Chondrocyte (in vitro differentiated cells): ENCODE data around the gene SHLD2. TPM values are rescaled to one million over a fixed set of nuclear protein-coding genes. Genes with fewer than 3 reads are reported as not detected.
"Not testable (repeated sequence)": the region's sequence is repeated elsewhere in the genome, so short reads cannot be mapped to it uniquely, and the experiment has no call there.

Source experiments
- DNase-seq: peaks from one replicate; pipeline ENCODE4 v3.0.0; 2021; ENCODE audit warnings: mixed read lengths, low spot score
- H3K27ac Mint-ChIP-seq: one replicate; pipeline ENCODE4 v1.8.0; 2021; ENCODE audit warnings: mild to moderate bottlenecking, moderate library complexity, mixed read lengths; ENCODE audit not compliant: unreplicated experiment
- H3K27me3 Mint-ChIP-seq: 2 replicates; pipeline ENCODE4 v1.8.0; 2021; ENCODE audit warnings: low read depth, mixed read lengths
- H3K36me3 Mint-ChIP-seq: 2 replicates; pipeline ENCODE4 v1.8.0; 2021; ENCODE audit warnings: low read depth, mixed read lengths
- H3K4me1 Mint-ChIP-seq: 2 replicates; pipeline ENCODE4 v1.8.0; 2021; ENCODE audit warnings: low read depth, mild to moderate bottlenecking, mixed read lengths
- H3K4me3 Mint-ChIP-seq: one replicate; pipeline ENCODE4 v1.8.0; 2021; ENCODE audit warnings: mild to moderate bottlenecking, moderate library complexity, mixed read lengths; ENCODE audit not compliant: unreplicated experiment
- H3K9me3 Mint-ChIP-seq: 2 replicates; pipeline ENCODE4 v1.8.0; 2021; ENCODE audit warnings: low read depth, mixed read lengths
- CTCF ChIP-seq: fragments of 200-600 bp; sonication (generic); IDR thresholded peaks from 2 replicates; pipeline ENCODE4 v1.5.0; 2021; ENCODE audit warnings: antibody characterized with exemption, mild to moderate bottlenecking, moderate library complexity
- total RNA-seq: library from RNA; stranded (reverse); gene quantifications from 3 replicates; pipeline ENCODE4 v1.2.1, GENCODE V29; 2021

Gene SHLD2
- total RNA-seq, 1 donor from 2014 or later, result 29.2 TPM

- H3K27ac Mint-ChIP-seq, H3K27me3 Mint-ChIP-seq, H3K4me3 Mint-ChIP-seq, H3K36me3 Mint-ChIP-seq, H3K4me1 Mint-ChIP-seq, DNase-seq, H3K9me3 Mint-ChIP-seq: not testable (repeated sequence)
These were observed 50.6 kb downstream of the SHLD2 start for GRCh38 chr10:87145598-87145997.

GRCh38 chr10:87149020-87149609 lies 54.1 kb downstream of the SHLD2 start:
- H3K27me3 Mint-ChIP-seq, H3K4me3 Mint-ChIP-seq, H3K9me3 Mint-ChIP-seq, H3K4me1 Mint-ChIP-seq, H3K36me3 Mint-ChIP-seq, DNase-seq: not testable (repeated sequence)
- H3K27ac Mint-ChIP-seq, result peak overlapping the region; percentile 32
- peak; percentile 71 for TF ChIP-seq CTCF

- not testable (repeated sequence) for H3K27me3 Mint-ChIP-seq, H3K9me3 Mint-ChIP-seq, DNase-seq, H3K27ac Mint-ChIP-seq, H3K4me3 Mint-ChIP-seq, H3K4me1 Mint-ChIP-seq, H3K36me3 Mint-ChIP-seq
These were observed 56.5 kb downstream of the SHLD2 start for GRCh38 chr10:87151516-87151915.

GRCh38 chr10:87156841-87157240 lies 61.8 kb downstream of the SHLD2 start:
- H3K4me3 Mint-ChIP-seq, DNase-seq, H3K27me3 Mint-ChIP-seq, H3K9me3 Mint-ChIP-seq, H3K36me3 Mint-ChIP-seq: not testable (repeated sequence)
- H3K4me1 Mint-ChIP-seq, result peaks cover 21% of the 10 kb centered on the region
- peak overlapping the region; percentile 41 for H3K27ac Mint-ChIP-seq

GRCh38 chr10:87157821-87158220 lies 62.8 kb downstream of the SHLD2 start:
- H3K4me3 Mint-ChIP-seq, H3K9me3 Mint-ChIP-seq, H3K36me3 Mint-ChIP-seq, H3K27me3 Mint-ChIP-seq, DNase-seq: not testable (repeated sequence)
- peak overlapping the region; percentile 49 for H3K27ac Mint-ChIP-seq
- H3K4me1 Mint-ChIP-seq, result peaks cover 23% of the 10 kb centered on the region

- H3K27me3 Mint-ChIP-seq, H3K36me3 Mint-ChIP-seq, H3K27ac Mint-ChIP-seq, H3K9me3 Mint-ChIP-seq, H3K4me3 Mint-ChIP-seq, DNase-seq: not testable (repeated sequence)
- TF ChIP-seq CTCF, result peak; percentile 22
- H3K4me1 Mint-ChIP-seq, result peaks cover 20% of the 10 kb centered on the region
These were observed 67.8 kb downstream of the SHLD2 start for GRCh38 chr10:87162703-87163293.

- not testable (repeated sequence) for H3K27me3 Mint-ChIP-seq, H3K36me3 Mint-ChIP-seq, H3K9me3 Mint-ChIP-seq, H3K4me3 Mint-ChIP-seq, H3K27ac Mint-ChIP-seq, DNase-seq
- peaks cover 14% of the 10 kb centered on the region for H3K4me1 Mint-ChIP-seq
These were observed 68.4 kb downstream of the SHLD2 start for GRCh38 chr10:87163414-87163813.

GRCh38 chr10:87169857-87170256 lies 74.9 kb downstream of the SHLD2 start:
- H3K36me3 Mint-ChIP-seq, H3K27me3 Mint-ChIP-seq, H3K4me1 Mint-ChIP-seq, DNase-seq, H3K4me3 Mint-ChIP-seq, H3K9me3 Mint-ChIP-seq, H3K27ac Mint-ChIP-seq: not testable (repeated sequence)

GRCh38 chr10:87170705-87171104 lies 75.7 kb downstream of the SHLD2 start:
- H3K27me3 Mint-ChIP-seq, H3K4me3 Mint-ChIP-seq, H3K9me3 Mint-ChIP-seq, H3K4me1 Mint-ChIP-seq, H3K36me3 Mint-ChIP-seq, DNase-seq, H3K27ac Mint-ChIP-seq: not testable (repeated sequence)

GRCh38 chr10:87171670-87172069 lies 76.7 kb downstream of the SHLD2 start:
- not testable (repeated sequence) for H3K36me3 Mint-ChIP-seq, H3K4me3 Mint-ChIP-seq, H3K27ac Mint-ChIP-seq, H3K9me3 Mint-ChIP-seq, H3K27me3 Mint-ChIP-seq, H3K4me1 Mint-ChIP-seq, DNase-seq

GRCh38 chr10:87172178-87172577 lies 77.2 kb downstream of the SHLD2 start:
- H3K4me3 Mint-ChIP-seq, H3K27me3 Mint-ChIP-seq, DNase-seq, H3K36me3 Mint-ChIP-seq, H3K9me3 Mint-ChIP-seq, H3K4me1 Mint-ChIP-seq, H3K27ac Mint-ChIP-seq: not testable (repeated sequence)
